GM21576 (cell line): ENCODE data around the gene AKAP8.
"Not testable (repeated sequence)": the region's sequence is repeated elsewhere in the genome, so short reads cannot be mapped to it uniquely, and the experiment has no call there.

ENCODE experiments used
- ATAC-seq: cut with Tn5 transposase; IDR thresholded peaks from one replicate; pipeline ENCODE4 v1.9.1; 2021; ENCODE audit warnings: mild to moderate bottlenecking, moderate library complexity; ENCODE audit not compliant: unreplicated experiment

AKAP8 gene

DNA sequence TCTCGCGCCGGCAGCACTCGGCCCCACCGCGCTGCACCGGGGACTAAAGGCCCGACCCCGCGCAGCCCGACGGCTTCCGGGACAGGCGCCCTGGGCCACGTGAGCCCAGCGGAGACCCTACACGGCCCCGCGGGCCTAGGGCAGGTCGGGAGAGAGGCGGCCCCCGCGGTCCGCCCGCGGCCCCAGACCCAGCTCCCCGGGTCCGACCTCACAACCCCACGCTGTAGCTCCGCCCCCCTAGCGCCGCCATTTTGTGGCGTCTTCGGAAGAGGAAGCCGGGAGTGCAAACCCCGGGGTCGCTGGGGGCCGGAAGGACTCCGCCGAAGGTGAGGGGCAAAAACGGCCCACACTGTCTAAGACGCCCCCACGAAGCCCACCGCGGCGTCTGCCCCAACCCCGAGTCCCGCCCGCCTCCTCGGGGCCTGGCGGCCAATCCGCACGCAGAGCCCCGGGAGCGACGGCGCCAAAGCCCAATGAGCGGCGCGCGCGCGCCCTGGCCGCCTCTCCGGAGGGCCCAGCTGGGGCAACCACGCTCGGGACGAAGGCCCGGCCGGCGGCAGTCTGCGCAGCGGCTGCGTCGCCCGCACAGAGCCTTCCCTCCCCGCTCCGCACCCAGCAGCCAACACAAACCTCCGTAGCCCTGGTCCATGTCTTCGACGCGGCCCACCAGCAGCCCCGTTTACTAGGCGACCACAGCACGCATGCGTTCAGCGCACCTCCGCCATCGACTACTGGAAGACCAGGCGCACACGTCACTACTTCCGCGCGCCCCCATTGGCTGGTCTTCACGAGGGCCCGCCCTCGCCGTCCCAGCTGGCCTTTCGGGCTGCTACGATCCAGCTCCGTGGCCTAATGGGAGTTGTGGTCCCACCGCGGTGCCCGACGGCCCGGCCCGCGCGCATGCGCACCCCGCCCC is at the start of gene AKAP8:
Gene AKAP8, minus strand, starts transcription at position 705 of the 916 bp plus-strand sequence. Its CDS starts 56 bp downstream, at position 649.
- peak; percentile 83 for ATAC-seq

GRCh38 chr19:15427991-15428471 is 48.4 kb upstream of the AKAP8 start:
- no peak for ATAC-seq

- no peak for ATAC-seq
Observed at GRCh38 chr19:15427350-15427700, 47.7 kb upstream of the AKAP8 start.

DNA sequence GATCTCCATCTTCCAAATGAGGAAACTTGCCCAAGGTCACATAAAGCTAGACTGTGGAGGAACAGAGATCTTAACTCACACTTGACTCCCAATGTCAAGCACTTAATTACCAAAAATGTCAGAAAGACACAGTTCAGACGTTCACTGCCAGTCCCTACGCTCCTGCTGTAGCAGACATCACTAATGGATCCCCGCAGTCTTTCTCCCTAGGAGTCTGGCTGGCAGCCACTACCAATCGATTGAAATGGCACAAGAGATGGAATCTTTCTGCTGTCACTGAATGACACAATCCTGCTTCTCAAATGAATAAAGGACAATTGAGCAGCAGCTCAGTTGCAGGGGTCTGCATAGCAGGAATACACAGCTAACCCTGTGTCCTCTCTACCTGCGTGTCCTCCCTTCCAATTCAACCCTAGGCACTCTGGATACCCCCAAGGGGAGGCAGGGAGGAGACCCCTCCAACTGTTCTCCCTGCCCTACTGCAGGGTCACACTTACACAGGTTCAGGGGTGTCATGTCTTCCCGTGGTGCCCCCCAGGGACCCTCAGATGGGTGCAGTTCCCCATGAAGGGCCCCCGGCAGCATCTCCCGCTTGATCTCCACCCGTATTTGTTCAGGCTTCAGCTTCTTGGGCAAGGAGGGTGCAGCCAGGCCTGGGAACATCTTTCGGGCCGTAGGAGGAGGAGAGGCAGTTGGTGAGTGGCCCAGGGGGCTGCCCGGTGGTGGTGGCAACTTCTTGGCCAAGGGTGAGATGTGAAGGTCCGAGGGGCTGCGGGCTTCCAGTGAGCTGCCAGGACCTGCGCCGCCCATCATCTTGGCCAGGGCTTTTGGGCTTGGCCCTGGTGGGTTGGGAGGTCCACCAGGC is 47.1 kb upstream of the AKAP8 start:
- ATAC-seq, result no peak

- no peak for ATAC-seq
Observed at GRCh38 chr19:15425321-15425950, 45.8 kb upstream of the AKAP8 start.

DNA sequence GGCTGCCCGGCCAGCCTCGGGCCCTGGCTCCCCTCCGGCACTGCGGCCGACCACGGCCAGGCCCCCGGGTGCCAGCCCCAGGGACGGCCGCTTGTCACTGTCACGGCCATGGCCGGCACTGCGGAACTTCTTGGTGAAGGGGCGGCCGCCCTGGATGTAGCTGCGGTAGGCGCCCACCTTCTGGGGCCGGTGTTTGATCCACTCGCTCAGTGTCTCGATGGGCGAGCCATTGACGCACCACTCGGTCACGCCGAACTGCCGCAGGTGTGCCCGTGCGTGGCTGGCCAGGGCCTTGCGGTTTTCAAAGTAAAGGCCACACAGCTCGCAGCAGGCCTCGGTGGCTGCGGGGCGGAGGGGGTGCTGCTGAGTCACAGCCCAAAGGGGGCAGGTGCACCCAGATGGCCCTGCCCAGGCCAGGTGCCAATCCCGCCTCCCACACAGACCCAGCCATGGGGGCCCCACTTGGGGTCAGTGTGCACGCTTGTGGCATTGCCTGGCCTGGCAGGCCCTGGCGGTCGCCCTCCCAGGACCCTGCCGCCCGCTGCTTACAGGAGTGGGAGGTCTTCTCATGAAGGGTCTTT is 45.2 kb upstream of the AKAP8 start:
- no peak for ATAC-seq

- no peak for ATAC-seq
Observed at GRCh38 chr19:15424121-15424520, 44.5 kb upstream of the AKAP8 start.

- no peak for ATAC-seq
Observed at GRCh38 chr19:15423130-15423529, 43.5 kb upstream of the AKAP8 start.

DNA sequence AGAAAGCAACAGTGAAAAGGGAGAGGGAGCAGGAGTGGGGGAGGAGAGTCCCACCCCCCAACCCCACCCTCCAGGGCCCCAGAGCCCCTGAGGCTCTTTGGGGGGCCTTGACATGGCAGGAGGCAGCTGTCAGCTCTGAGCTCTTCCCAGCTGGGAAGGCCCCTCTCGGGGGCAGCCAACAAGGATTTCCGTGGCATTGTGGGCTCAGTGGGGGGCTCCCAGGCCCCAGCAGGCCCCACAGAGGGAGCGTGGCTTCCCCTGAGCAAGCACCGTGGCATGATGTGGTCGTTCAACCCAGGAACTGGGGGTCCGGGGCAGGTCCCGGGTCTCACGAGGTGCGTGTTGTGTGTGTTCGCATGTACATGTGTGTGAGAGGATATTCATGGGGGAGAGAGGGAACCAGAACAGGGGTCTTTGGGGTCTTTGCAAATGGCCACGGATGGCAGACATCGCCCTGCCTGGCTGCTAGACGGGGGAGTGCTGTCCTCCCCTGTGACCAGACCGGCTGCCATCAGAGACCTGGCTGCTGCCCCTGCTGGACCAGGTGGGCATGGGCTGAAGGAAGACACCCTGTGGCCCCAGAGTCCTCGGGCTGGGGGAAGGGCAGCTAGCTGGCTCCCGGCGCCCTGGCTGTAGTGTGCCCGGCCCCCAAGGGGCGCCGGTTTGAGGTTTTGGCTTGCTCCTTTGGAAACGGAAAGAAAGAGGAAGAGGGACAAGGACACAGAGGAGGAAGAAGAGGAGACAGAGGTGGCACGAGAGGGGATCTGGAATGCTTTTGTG is 42.9 kb upstream of the AKAP8 start:
- no peak for ATAC-seq

DNA sequence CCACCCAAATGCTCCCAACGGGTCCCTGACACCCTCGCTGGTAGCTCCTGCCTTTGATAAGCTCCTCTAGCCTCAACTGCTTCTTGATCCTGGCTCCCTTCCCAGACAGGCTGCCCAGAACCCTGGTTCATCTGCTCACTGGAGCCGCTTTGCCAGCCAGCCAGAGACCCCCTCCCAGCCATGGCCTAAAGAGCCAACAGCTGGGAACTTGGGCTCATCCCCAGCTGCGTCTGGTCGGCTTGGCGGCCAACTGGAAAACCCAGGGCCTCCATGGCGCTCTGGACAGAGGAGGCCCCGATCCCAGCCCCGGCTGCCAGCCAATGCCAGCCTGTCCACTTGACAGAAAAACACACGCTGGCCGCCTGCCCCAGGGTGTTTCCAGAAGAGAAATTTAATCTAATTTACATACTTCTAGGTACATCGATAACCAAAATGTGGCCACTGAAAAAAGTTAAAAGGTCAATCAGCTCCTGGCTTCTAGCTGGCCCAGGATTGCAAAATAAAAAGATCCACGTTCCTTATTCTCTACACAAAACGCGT is 42.2 kb upstream of the AKAP8 start:
- ATAC-seq, result no peak

- no peak for ATAC-seq
Observed at GRCh38 chr19:15421136-15421695, 41.6 kb upstream of the AKAP8 start.

GRCh38 chr19:15419413-15420025 is 39.9 kb upstream of the AKAP8 start:
- no peak for ATAC-seq

DNA sequence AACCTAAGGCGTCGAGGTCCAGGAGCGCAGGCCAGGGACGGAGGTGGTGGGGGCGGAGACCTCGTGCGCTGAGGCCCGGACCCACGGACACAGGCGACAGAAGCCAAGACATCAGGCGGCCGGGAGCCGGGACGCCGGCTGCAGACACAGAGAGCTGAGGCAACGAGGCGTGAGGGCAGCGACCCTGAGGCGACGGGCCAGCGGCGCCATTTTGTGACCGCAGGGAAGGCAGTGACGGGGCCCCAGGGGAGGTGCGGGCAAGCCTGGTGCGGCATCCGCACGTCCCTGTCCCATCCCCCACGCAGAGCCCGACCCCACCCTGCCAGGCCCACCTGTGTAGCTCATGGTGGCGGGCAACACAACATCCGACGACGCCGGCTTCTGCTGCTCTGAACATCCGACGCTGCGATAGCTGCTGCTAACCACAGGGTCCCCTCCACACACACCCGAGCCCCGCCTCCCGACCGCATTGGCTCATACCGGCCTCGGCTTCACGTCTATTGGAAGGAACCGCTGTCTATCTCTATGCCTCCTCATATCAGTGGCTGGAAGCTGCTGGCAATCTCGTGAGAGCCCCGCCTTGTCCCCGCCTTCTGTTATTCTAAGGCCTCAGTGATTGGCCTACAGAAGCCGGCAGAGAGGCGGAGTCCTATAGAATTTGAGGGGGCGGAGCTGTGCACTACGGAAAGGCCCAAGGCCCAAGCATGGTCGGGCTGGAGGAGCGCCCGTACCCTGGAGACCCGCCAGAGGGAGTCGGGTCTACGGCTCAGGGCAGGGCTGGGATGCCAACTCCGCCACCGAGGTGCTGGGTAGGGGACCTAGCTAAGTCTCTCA is 39.2 kb upstream of the AKAP8 start, which contains the start of gene AKAP8L:
Gene AKAP8L, minus strand, starts transcription at position 410 of the 834 bp plus-strand sequence. Its CDS starts 65 bp downstream, at position 345.
- peak; percentile 92 for ATAC-seq

DNA sequence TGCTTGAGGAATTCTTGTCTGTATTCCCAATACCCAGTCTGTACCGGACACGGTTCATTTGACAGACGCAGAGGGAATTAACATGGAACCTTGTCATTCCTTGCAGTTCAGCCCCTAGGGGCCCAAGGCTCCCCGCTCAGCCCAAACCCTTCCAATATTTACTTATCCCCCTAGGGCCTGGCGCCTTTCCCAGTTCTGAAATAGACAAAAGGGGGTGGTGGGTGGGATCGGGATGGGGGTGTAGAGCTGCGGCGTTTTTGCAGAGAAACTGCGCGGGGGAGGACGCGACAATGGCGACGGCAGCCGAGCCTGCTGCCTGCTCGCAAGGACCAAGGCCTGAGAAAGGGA is 38.6 kb upstream of the AKAP8 start:
- ATAC-seq, result no peak

- no peak for ATAC-seq
Observed at GRCh38 chr19:15417699-15418098, 38.1 kb upstream of the AKAP8 start.

DNA sequence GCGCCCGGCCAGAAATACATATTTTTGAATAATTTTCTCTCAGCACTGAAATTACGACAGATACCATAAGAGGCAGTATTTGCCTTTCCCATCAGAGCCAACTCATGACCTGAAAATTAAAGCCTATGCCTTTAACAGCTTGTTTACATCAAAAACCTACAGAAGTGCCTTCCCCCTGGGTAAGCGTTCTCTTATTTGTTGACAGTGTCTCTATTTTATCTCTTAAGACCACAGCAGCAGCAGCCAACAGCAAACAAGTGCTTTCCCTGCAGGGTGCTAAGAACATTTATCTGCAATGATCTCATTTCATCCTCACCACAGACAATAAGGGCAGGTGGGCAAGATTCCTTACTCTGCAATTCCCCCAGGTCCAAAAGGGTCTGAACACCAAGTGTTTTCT is 33.2 kb upstream of the AKAP8 start:
- no peak for ATAC-seq

GRCh38 chr19:15411351-15411750 is 31.8 kb upstream of the AKAP8 start:
- not testable (repeated sequence) for ATAC-seq

GRCh38 chr19:15404780-15405211 is 25.2 kb upstream of the AKAP8 start:
- no peak for ATAC-seq
